HCT116 (cell line): ENCODE data around the gene SLA2.

Source experiments
- EGR1 ChIP-seq: IDR thresholded peaks from 2 replicates; pipeline ENCODE4 v1.6.1; 2012; ENCODE audit warnings: low read depth
- SP1 ChIP-seq: IDR thresholded peaks from 2 replicates; pipeline ENCODE4 v1.6.1; 2012; ENCODE audit warnings: low read depth

- no peak for TF ChIP-seq SP1
- TF ChIP-seq EGR1 = no peak
These were observed 13.9 kb downstream of the SLA2 start for GRCh38 chr20:36632147-36632486.
